ENCODE data around the gene GNG7. TPM values are rescaled to one million over a fixed set of nuclear protein-coding genes. Genes with fewer than 3 reads are reported as not detected.

The GNG7 gene
- total and polyA plus RNA-seq, 7 donors: 1.2 to 8.0 (median 2.6) TPM

DNA sequence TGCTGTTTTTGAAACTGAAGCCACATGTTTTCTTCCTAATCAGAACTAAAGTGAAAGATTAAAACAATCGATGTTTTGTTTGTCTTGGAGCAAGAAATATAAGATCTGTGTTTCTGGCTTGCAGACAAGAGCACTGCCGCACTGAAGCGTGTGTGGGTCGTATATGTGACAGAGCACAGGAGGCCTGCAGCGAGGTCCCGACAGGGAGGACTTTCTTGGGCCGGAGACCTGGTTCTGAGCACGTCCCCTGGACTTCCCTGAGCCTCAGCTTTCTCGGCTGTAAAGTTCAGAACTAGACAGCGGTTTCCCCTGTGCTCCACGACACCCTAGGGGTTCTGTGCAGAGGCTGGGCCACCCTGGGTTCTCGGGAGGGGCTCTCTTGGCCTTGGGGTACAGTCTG, 166.0 kb downstream of the GNG7 start:
- peak overlapping the region in 1 of 4 donors; percentile 18 for H3K27ac ChIP-seq
- 72 to 84% methylated on average over 12 of the region's 12 CpGs for WGBS, 2 donors
- intact Hi-C loops (cut with DNase I): no loop called here
- H3K36me3 ChIP-seq: no peaks in the 10 kb centered on the region
- TF ChIP-seq POLR2A (IDR thresholded peaks at IDR 0.05): no peak
- TF ChIP-seq EP300 (IDR thresholded peaks at IDR 0.05): no peak
- TF ChIP-seq, protein P1, sequence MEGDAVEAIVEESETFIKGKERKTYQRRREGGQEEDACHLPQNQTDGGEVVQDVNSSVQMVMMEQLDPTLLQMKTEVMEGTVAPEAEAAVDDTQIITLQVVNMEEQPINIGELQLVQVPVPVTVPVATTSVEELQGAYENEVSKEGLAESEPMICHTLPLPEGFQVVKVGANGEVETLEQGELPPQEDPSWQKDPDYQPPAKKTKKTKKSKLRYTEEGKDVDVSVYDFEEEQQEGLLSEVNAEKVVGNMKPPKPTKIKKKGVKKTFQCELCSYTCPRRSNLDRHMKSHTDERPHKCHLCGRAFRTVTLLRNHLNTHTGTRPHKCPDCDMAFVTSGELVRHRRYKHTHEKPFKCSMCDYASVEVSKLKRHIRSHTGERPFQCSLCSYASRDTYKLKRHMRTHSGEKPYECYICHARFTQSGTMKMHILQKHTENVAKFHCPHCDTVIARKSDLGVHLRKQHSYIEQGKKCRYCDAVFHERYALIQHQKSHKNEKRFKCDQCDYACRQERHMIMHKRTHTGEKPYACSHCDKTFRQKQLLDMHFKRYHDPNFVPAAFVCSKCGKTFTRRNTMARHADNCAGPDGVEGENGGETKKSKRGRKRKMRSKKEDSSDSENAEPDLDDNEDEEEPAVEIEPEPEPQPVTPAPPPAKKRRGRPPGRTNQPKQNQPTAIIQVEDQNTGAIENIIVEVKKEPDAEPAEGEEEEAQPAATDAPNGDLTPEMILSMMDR (IDR thresholded peaks at IDR 0.05): no peak
- no peak for TF ChIP-seq POLR2AphosphoS5 (IDR thresholded peaks at IDR 0.05)
- H3K4me1 ChIP-seq: peaks cover 0 to 16% (median 15%) of the 10 kb centered on the region in 4 donors
- H3K4me3 ChIP-seq: no peak overlapping the region
- no peaks in the 10 kb centered on the region for H3K9me3 ChIP-seq
- H3K27me3 ChIP-seq: no peaks in the 10 kb centered on the region
- no peak for DNase-seq

DNA sequence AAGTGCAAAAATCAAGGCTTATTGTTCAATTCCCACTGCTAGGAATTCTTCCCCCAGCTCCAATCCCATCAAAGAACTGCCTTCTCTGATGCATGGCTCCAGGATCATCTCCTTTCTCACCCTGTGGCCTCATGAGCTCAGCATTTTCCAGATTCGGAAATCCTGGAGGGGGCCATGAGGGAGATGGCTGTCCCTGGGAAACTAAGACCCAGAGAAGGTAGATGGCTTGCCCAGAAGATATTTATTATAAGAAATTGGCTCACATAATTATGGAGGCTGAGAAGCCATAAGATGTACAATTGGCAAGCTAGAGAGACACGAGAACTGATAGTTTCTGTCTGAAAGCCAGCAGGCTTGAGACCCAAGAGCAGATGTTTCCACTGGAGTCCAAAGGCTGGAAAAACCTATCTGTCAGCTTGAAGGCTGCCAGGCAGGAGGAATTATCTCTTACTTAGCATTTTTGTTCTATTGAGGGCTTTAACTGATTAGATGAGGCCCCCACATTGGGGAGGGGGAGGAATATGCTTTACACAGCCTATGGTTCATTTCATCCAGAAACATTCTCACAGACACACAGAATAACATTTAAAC, 168.0 kb downstream of the GNG7 start:
- TF ChIP-seq, protein P1 (IDR thresholded peaks at IDR 0.05): no peak
- TF ChIP-seq EP300 (IDR thresholded peaks at IDR 0.05) (no peak), POLR2A (IDR thresholded peaks at IDR 0.05) (no peak)
- 73 to 85% methylated on average over 2 of the region's 2 CpGs for WGBS, 2 donors
- Histone ChIP-seq H3K27me3 (no peaks in the 10 kb centered on the region), H3K36me3 (no peaks in the 10 kb centered on the region), H3K9me3 (no peaks in the 10 kb centered on the region), H3K4me3 (no peak overlapping the region), H3K27ac (no peak overlapping the region), H3K4me1 (no peaks in the 10 kb centered on the region)
- intact Hi-C loops (cut with DNase I): no loop called here
- no peak for DNase-seq

DNA sequence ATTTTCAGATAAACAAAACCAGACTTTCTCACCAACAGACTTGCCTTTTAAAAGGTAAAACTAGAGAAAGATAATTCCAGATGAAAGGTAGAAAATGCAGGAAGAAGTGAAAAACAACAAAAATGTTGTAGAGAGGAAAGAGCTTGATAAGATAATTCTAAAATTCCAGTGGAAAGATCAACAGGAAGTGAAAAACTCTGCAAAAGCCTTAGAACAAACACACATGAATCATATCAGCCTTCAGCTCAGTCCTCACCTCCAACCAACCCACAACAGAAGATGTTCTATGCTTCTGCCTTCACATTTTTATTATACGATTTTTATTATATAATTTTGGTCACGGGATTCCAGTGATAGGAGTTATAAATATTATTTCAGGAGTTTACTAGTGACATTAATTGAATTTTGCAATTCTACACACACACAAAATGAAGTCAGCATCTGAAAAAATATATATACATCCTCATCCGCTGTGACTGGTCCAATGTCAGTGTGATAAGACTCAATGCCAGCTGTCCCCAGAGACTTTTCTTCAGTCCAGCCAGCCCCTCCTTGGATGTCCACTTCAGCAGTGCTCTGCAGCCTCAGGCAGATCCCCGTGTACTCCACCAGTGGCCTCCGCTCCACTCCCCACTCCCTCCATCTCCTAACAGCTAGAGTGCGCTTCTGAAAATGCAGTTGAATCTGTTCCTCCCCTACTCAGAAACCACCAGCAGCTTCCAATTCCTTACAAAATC, 168.6 kb downstream of the GNG7 start:
- Histone ChIP-seq H3K36me3 (no peaks in the 10 kb centered on the region), H3K4me3 (no peak overlapping the region), H3K9me3 (no peaks in the 10 kb centered on the region), H3K27me3 (no peaks in the 10 kb centered on the region), H3K27ac (peak overlapping the region in 1 of 4 donors; percentile 37), H3K4me1 (no peaks in the 10 kb centered on the region)
- intact Hi-C loops (cut with DNase I): no loop called here
- 71 to 77% methylated on average over 6 of the region's 6 CpGs for WGBS, 2 donors
- no peak for TF ChIP-seq POLR2A (IDR thresholded peaks at IDR 0.05)
- no peak for TF ChIP-seq EP300 (IDR thresholded peaks at IDR 0.05)
- TF ChIP-seq, protein P1 (IDR thresholded peaks at IDR 0.05): no peak
- TF ChIP-seq POLR2AphosphoS5 (IDR thresholded peaks at IDR 0.05): no peak
- DNase-seq: no peak

DNA sequence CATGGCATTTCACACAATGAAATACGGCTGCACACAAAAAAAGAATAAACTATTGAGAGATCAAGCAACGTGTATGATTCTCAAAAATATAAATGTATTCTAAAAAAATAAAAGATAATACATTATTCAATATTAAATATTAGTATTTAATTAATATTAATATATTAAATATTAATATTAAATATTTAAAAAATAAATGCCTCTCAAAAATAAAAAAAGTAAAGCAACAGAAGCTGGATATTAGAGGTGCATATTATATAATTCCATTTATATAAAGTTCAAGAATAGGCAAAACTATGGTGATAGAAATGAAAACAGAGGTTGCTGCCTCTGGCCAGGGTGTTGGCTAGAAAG, 169.4 kb downstream of the GNG7 start:
- intact Hi-C loops (cut with DNase I): no loop called here

More for the DNA sequence above, 169.4 kb downstream of the GNG7 start:
- WGBS, 2 donors: 59 to 76% methylated on average over 2 of the region's 2 CpGs
- H3K4me3 ChIP-seq: no peak overlapping the region
- no peaks in the 10 kb centered on the region for H3K4me1 ChIP-seq
- no peaks in the 10 kb centered on the region for H3K9me3 ChIP-seq
- peak overlapping the region in 1 of 4 donors; percentile 37 for H3K27ac ChIP-seq
- TF ChIP-seq EP300 (IDR thresholded peaks at IDR 0.05) (no peak), POLR2AphosphoS5 (IDR thresholded peaks at IDR 0.05) (no peak), POLR2A (IDR thresholded peaks at IDR 0.05) (no peak)
- TF ChIP-seq, protein P1 (IDR thresholded peaks at IDR 0.05): no peak
- no peaks in the 10 kb centered on the region for H3K36me3 ChIP-seq
- DNase-seq: no peak
- no peaks in the 10 kb centered on the region for H3K27me3 ChIP-seq
